SU-DHL-6 (cell line): Measurements from ENCODE around the gene MAPK8IP1.

Experiments
- H2AFZ ChIP-seq: fragments of 200-600 bp; sonication (generic); 2 replicates; pipeline ENCODE4 v1.6.1; 2014; ENCODE audit warnings: low read depth, mild to moderate bottlenecking, moderate library complexity, mixed read lengths, antibody characterized with exemption, low read length; ENCODE audit not compliant: severe bottlenecking
- H3F3A ChIP-seq: fragments of 200-600 bp; shearing (Covaris generic); 2 replicates; pipeline ENCODE4 v1.6.0; 2016; ENCODE audit warnings: antibody characterized with exemption, mild to moderate bottlenecking; ENCODE audit not compliant: insufficient read depth
- H3K27ac ChIP-seq: fragments of 200-600 bp; sonication (generic); 2 replicates; pipeline ENCODE4 v1.5.1; 2016; ENCODE audit warnings: low read depth, mild to moderate bottlenecking, low read length, moderate library complexity, mixed read lengths
- H3K27me3 ChIP-seq: fragments of 200-600 bp; sonication (generic), shearing (Covaris generic); 2 replicates; pipeline ENCODE4 v1.6.0; 2014; ENCODE audit warnings: mild to moderate bottlenecking, low read length
- H3K36me3 ChIP-seq: fragments of 200-600 bp; sonication (generic); 2 replicates; pipeline ENCODE4 v1.6.1; 2014; ENCODE audit warnings: mild to moderate bottlenecking, low read length, mixed read lengths
- H3K4me2 ChIP-seq: fragments of 300-600, 200-600 bp; shearing (Covaris generic), sonication (generic); 2 replicates; pipeline ENCODE4 v1.6.0; 2014; ENCODE audit warnings: low read length, low read depth, mild to moderate bottlenecking; ENCODE audit not compliant: poor library complexity, severe bottlenecking
- H3K4me3 ChIP-seq: fragments of 200-600 bp; sonication (generic); 2 replicates; pipeline ENCODE4 v1.5.1; 2014; ENCODE audit warnings: antibody characterized with exemption, low read length, mild to moderate bottlenecking, mixed read lengths; ENCODE audit not compliant: insufficient read depth, poor library complexity, severe bottlenecking
- H3K79me2 ChIP-seq: fragments of 200-600 bp; sonication (generic); 2 replicates; pipeline ENCODE4 v1.6.1; 2014; ENCODE audit warnings: mild to moderate bottlenecking, low read length, moderate library complexity; ENCODE audit not compliant: insufficient read depth
- H3K9ac ChIP-seq: fragments of 200-600 bp; sonication (generic); 2 replicates; pipeline ENCODE4 v1.7.0; 2014; ENCODE audit warnings: mild to moderate bottlenecking, low read length
- H3K9me2 ChIP-seq: fragments of 200-600 bp; sonication (generic); replicated peaks from 2 replicates; pipeline ENCODE4 v1.6.1; 2014; ENCODE audit warnings: low read length; ENCODE audit not compliant: insufficient read depth
- H3K9me3 ChIP-seq: fragments of 200-600 bp; sonication (generic); 2 replicates; pipeline ENCODE4 v1.6.1; 2014; ENCODE audit warnings: low read length, mixed read lengths; ENCODE audit not compliant: insufficient read depth
- H4K20me1 ChIP-seq: fragments of 200-600 bp; sonication (generic); 2 replicates; pipeline ENCODE4 v1.6.1; 2014; ENCODE audit warnings: low read depth, mild to moderate bottlenecking, antibody characterized with exemption, low read length, moderate library complexity, mixed read lengths
- CTCF ChIP-seq: fragments of 200-600 bp; sonication (generic); IDR thresholded peaks from one replicate; pipeline ENCODE4 v1.5.1; 2017; ENCODE audit warnings: antibody characterized with exemption, mild to moderate bottlenecking, low read length, moderate library complexity; ENCODE audit not compliant: insufficient read depth, poor library complexity, severe bottlenecking
- EZH2phosphoT487 ChIP-seq: fragments of 200-600 bp; sonication (generic), shearing (Covaris generic); conservative IDR thresholded peaks from 2 replicates; pipeline ENCODE4 v1.6.1; 2018; ENCODE audit warnings: mild to moderate bottlenecking, antibody characterized with exemption, low read length, moderate library complexity, mixed read lengths

Gene MAPK8IP1

GRCh38 chr11:45901626-45902025 is 16.2 kb downstream of the MAPK8IP1 start:
- Histone ChIP-seq H2AFZ (no peak overlapping the region), H3K9me2 (no peaks in the 10 kb centered on the region), H3K9me3 (no peaks in the 10 kb centered on the region), H4K20me1 (no peaks in the 10 kb centered on the region), H3K9ac (no peak overlapping the region), H3K27ac (no peak overlapping the region), H3K79me2 (no peaks in the 10 kb centered on the region), H3K27me3 (no peaks in the 10 kb centered on the region), H3F3A (no peaks in the 10 kb centered on the region), H3K4me3 (no peak overlapping the region), H3K4me2 (no peak overlapping the region), H3K36me3 (no peaks in the 10 kb centered on the region)
- TF ChIP-seq CTCF (no peak), EZH2phosphoT487 (no peak)

GRCh38 chr11:45902452-45903380 is 17.3 kb downstream of the MAPK8IP1 start:
- Histone ChIP-seq H3K4me2 (no peak overlapping the region), H4K20me1 (no peaks in the 10 kb centered on the region), H3K36me3 (no peaks in the 10 kb centered on the region), H3K4me3 (no peak overlapping the region), H3F3A (no peaks in the 10 kb centered on the region), H3K9me3 (no peaks in the 10 kb centered on the region), H3K9ac (no peak overlapping the region), H3K79me2 (no peaks in the 10 kb centered on the region), H3K27ac (no peak overlapping the region), H3K27me3 (no peaks in the 10 kb centered on the region), H2AFZ (no peak overlapping the region), H3K9me2 (no peaks in the 10 kb centered on the region)
- TF ChIP-seq EZH2phosphoT487, result no peak
- no peak for TF ChIP-seq CTCF

- no peak overlapping the region for H3K9ac ChIP-seq
- no peaks in the 10 kb centered on the region for H3K9me2 ChIP-seq
- H3F3A ChIP-seq, result no peaks in the 10 kb centered on the region
- H3K27me3 ChIP-seq, result no peaks in the 10 kb centered on the region
- H3K9me3 ChIP-seq, result no peaks in the 10 kb centered on the region
- H3K4me3 ChIP-seq, result no peak overlapping the region
- no peak overlapping the region for H3K4me2 ChIP-seq
- no peak overlapping the region for H3K27ac ChIP-seq
- H4K20me1 ChIP-seq, result no peaks in the 10 kb centered on the region
- no peak overlapping the region for H2AFZ ChIP-seq
- H3K36me3 ChIP-seq, result no peaks in the 10 kb centered on the region
- no peaks in the 10 kb centered on the region for H3K79me2 ChIP-seq
- no peak for TF ChIP-seq EZH2phosphoT487
- no peak for TF ChIP-seq CTCF
These were observed 19.0 kb downstream of the MAPK8IP1 start for GRCh38 chr11:45904309-45904915.
